ENCODE results near the gene ASTN2. TPM values are rescaled to one million over a fixed set of nuclear protein-coding genes. Genes with fewer than 3 reads are reported as not detected.

The ASTN2 gene
- total and polyA plus RNA-seq, 10 donors: 0.87 to 6.1 (median 3.7) TPM

GRCh38 chr9:117313989-117314388 lies 100.9 kb downstream of the ASTN2 start:
- no peak for DNase-seq
- TF ChIP-seq, protein P1, sequence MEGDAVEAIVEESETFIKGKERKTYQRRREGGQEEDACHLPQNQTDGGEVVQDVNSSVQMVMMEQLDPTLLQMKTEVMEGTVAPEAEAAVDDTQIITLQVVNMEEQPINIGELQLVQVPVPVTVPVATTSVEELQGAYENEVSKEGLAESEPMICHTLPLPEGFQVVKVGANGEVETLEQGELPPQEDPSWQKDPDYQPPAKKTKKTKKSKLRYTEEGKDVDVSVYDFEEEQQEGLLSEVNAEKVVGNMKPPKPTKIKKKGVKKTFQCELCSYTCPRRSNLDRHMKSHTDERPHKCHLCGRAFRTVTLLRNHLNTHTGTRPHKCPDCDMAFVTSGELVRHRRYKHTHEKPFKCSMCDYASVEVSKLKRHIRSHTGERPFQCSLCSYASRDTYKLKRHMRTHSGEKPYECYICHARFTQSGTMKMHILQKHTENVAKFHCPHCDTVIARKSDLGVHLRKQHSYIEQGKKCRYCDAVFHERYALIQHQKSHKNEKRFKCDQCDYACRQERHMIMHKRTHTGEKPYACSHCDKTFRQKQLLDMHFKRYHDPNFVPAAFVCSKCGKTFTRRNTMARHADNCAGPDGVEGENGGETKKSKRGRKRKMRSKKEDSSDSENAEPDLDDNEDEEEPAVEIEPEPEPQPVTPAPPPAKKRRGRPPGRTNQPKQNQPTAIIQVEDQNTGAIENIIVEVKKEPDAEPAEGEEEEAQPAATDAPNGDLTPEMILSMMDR (IDR thresholded peaks at IDR 0.05 in 8 of 11, conservative IDR thresholded peaks at IDR 0.05 in 3 of 11): no peak
- TF ChIP-seq POLR2AphosphoS5 (IDR thresholded peaks at IDR 0.05) (no peak), POLR2A (IDR thresholded peaks at IDR 0.05) (no peak)
- Histone ChIP-seq H3K36me3 (no peaks in the 10 kb centered on the region), H3K27me3 (replicated peaks in 1 of 7) (no peaks in the 10 kb centered on the region), H3K27ac (no peak overlapping the region), H3K4me3 (no peak overlapping the region), H3K9me3 (no peaks in the 10 kb centered on the region), H3K4me1 (no peaks in the 10 kb centered on the region)
- 69 to 95% (median 75%) methylated on average over 2 of the region's 2 CpGs for WGBS, 5 donors
- intact Hi-C loops (cut with DNase I; ENCODE audit: low total_unique reads): no loop called here

- no peaks in the 10 kb centered on the region for H3K27me3 ChIP-seq (replicated peaks in 1 of 7)
- TF ChIP-seq, protein P1 (IDR thresholded peaks at IDR 0.05 in 8 of 11, conservative IDR thresholded peaks at IDR 0.05 in 3 of 11): no peak
- TF ChIP-seq POLR2A (IDR thresholded peaks at IDR 0.05) (no peak), POLR2AphosphoS5 (IDR thresholded peaks at IDR 0.05) (no peak)
- 11 to 31% (median 19%) methylated on average over 3 of the region's 3 CpGs for whole genome bisulfite sequencing, 5 donors
- no peaks in the 10 kb centered on the region for H3K4me1 ChIP-seq
- DNase-seq: no peak
- no peak overlapping the region for H3K4me3 ChIP-seq
- intact Hi-C loops (cut with DNase I; ENCODE audit: low total_unique reads): no loop called here
- H3K27ac ChIP-seq: no peak overlapping the region
- no peaks in the 10 kb centered on the region for H3K36me3 ChIP-seq
- no peaks in the 10 kb centered on the region for H3K9me3 ChIP-seq
Observed at GRCh38 chr9:117307701-117308100, 107.2 kb downstream of the ASTN2 start.

- WGBS, 5 donors: 67 to 75% (median 72%) methylated on average over 3 of the region's 3 CpGs
- H3K27me3 ChIP-seq (replicated peaks in 1 of 7): no peaks in the 10 kb centered on the region
- H3K36me3 ChIP-seq: no peaks in the 10 kb centered on the region
- H3K4me1 ChIP-seq: no peaks in the 10 kb centered on the region
- intact Hi-C loops (cut with DNase I; ENCODE audit: low total_unique reads): no loop called here
- no peak overlapping the region for H3K4me3 ChIP-seq
- H3K27ac ChIP-seq: no peak overlapping the region
- DNase-seq: no peak
- TF ChIP-seq POLR2A (IDR thresholded peaks at IDR 0.05) (no peak), POLR2AphosphoS5 (IDR thresholded peaks at IDR 0.05) (no peak)
- TF ChIP-seq, protein P1 (IDR thresholded peaks at IDR 0.05 in 8 of 11, conservative IDR thresholded peaks at IDR 0.05 in 3 of 11): no peak
- H3K9me3 ChIP-seq: no peaks in the 10 kb centered on the region
Observed at GRCh38 chr9:117306032-117306431, 108.8 kb downstream of the ASTN2 start.

DNA sequence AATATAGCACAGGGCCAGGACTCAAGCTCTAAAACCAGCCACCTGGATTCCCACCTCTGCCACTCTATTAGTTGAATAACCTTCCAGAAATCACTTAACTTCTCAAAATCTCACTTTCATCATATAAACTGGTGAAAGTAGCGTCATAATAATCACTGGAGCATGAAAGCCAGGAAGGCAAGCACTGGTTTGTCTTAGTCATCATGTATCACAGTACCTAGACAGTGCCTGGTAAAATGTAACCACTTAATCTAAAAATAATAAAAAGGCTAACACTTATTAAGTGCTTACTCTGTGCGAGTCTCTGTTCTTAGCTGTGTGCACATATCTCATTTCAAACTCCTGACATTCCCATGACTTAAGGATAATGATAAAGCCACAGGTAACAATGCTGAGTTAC lies 109.4 kb downstream of the ASTN2 start:
- intact Hi-C loops (cut with DNase I; ENCODE audit: low total_unique reads): no loop called here
- no peak for TF ChIP-seq POLR2AphosphoS5 (IDR thresholded peaks at IDR 0.05)
- TF ChIP-seq, protein P1 (IDR thresholded peaks at IDR 0.05 in 8 of 11, conservative IDR thresholded peaks at IDR 0.05 in 3 of 11): no peak
- TF ChIP-seq POLR2A (IDR thresholded peaks at IDR 0.05): no peak
- no peak overlapping the region for H3K27ac ChIP-seq
- no peaks in the 10 kb centered on the region for H3K36me3 ChIP-seq
- H3K9me3 ChIP-seq: no peaks in the 10 kb centered on the region
- no peak for DNase-seq
- H3K27me3 ChIP-seq (replicated peaks in 1 of 7): no peaks in the 10 kb centered on the region
- H3K4me1 ChIP-seq: no peaks in the 10 kb centered on the region
- H3K4me3 ChIP-seq: no peak overlapping the region
- 73 to 85% (median 79%) methylated on average over 2 of the region's 2 CpGs for WGBS, 5 donors

Data from spleen (tissue), 11 donors.